Tibial artery (tissue), 4 donors: Measurements from ENCODE around the gene DPM3.

Experiments
- DNase-seq, 2 donors: peaks; one replicate each; pipeline ENCODE4 v3.0.0-alpha.2; 2019
- H3K27ac ChIP-seq, 2 donors: fragments of 200-600 bp; sonication (generic) in 1 of 2; 1 replicate in 1 of 2; 2 replicates in 1 of 2; pipeline ENCODE4 v1.5.1; 2018 to 2019; ENCODE audit warnings: mild to moderate bottlenecking in 1 of 2
- H3K27me3 ChIP-seq, 2 donors: fragments of 200-600 bp; sonication (generic) in 1 of 2; one replicate each; pipeline versions ENCODE4 v1.5.1 to v1.6.0; 2016 to 2019
- H3K36me3 ChIP-seq, 3 donors: fragments of 200-600 bp; sonication (generic) in 2 of 3; one replicate each; pipeline ENCODE4 v1.5.1; 2016 to 2019; ENCODE audit warnings: mild to moderate bottlenecking in 2 of 3
- H3K4me1 ChIP-seq, 4 donors: fragments of 200-600 bp; sonication (generic) in 2 of 4; 1 replicate in 3 of 4; 2 replicates in 1 of 4; pipeline ENCODE4 v1.5.1; 2016 to 2019
- H3K4me3 ChIP-seq, 2 donors: fragments of 200-600 bp; sonication (generic) in 1 of 2; 1 replicate in 1 of 2; 2 replicates in 1 of 2; pipeline ENCODE4 v1.5.1; 2018 to 2019; ENCODE audit warnings: mild to moderate bottlenecking in 2 of 2
- H3K9me3 ChIP-seq, 3 donors: fragments of 200-600 bp; sonication (generic) in 1 of 3; one replicate each; pipeline ENCODE4 v1.5.1; 2016 to 2019
- CTCF ChIP-seq, 2 experiments: fragments of 200-600 bp in 1 of 2; fragments of 450-650 bp in 1 of 2; IDR thresholded peaks; one replicate each; pipeline ENCODE4 v1.5.1; 2017 to 2019; ENCODE audit warnings: antibody characterized with exemption in 2 of 2, mild to moderate bottlenecking in 1 of 2, moderate library complexity in 1 of 2
- intact Hi-C: fragments of 100-400 bp; cut with DNase I; formaldehyde crosslinking; loops from one replicate; pipeline ENCODE4 v1.15.0; 2023; ENCODE audit warnings: low total_unique reads

DPM3 gene

DNA sequence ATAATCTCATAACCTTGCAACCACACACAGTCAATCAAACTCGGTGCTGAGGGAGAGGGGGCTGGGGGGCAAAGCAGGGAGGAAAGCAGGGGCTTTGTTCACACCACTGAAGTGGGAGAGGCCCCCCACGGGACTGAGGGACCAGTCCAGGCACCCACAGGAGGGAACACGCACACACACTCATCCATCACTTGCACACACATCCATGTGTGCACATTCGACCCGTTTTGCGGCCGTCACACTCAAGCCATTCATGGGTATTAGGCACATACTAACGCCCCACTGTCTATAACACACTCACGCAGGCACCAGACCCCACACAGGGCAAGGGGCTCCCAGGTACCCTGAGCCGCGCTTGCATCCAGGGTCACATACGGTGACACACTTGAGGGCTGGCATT, 47.7 kb downstream of the DPM3 start:
- no peak for DNase-seq
- Histone ChIP-seq H3K27me3 (peaks cover 0 to 4% of the 10 kb centered on the region in 2 donors), H3K9me3 (no peaks in the 10 kb centered on the region), H3K36me3 (no peaks in the 10 kb centered on the region), H3K4me1 (peaks cover 0 to 22% (median 14%) of the 10 kb centered on the region in 4 donors), H3K27ac (no peak overlapping the region), H3K4me3 (no peak overlapping the region)
- no peak for TF ChIP-seq CTCF (IDR thresholded peaks at IDR 0.05)
- intact Hi-C loops: loop anchor here (5.0 kb wide), 1 partner anchor 35 kb away; the partner anchor contains the start of gene EFNA1

- Histone ChIP-seq H3K27me3 (peaks cover 0 to 4% of the 10 kb centered on the region in 2 donors), H3K27ac (no peak overlapping the region), H3K4me3 (no peak overlapping the region), H3K9me3 (no peaks in the 10 kb centered on the region), H3K4me1 (peaks cover 0 to 22% (median 14%) of the 10 kb centered on the region in 4 donors), H3K36me3 (no peaks in the 10 kb centered on the region)
- no peak for TF ChIP-seq CTCF (IDR thresholded peaks at IDR 0.05)
- no peak for DNase-seq
- intact Hi-C loops: loop anchor here (5.0 kb wide), 1 partner anchor 35 kb away; the partner anchor contains the start of gene EFNA1
Observed at GRCh38 chr1:155092131-155092530, 48.2 kb downstream of the DPM3 start.

DNA sequence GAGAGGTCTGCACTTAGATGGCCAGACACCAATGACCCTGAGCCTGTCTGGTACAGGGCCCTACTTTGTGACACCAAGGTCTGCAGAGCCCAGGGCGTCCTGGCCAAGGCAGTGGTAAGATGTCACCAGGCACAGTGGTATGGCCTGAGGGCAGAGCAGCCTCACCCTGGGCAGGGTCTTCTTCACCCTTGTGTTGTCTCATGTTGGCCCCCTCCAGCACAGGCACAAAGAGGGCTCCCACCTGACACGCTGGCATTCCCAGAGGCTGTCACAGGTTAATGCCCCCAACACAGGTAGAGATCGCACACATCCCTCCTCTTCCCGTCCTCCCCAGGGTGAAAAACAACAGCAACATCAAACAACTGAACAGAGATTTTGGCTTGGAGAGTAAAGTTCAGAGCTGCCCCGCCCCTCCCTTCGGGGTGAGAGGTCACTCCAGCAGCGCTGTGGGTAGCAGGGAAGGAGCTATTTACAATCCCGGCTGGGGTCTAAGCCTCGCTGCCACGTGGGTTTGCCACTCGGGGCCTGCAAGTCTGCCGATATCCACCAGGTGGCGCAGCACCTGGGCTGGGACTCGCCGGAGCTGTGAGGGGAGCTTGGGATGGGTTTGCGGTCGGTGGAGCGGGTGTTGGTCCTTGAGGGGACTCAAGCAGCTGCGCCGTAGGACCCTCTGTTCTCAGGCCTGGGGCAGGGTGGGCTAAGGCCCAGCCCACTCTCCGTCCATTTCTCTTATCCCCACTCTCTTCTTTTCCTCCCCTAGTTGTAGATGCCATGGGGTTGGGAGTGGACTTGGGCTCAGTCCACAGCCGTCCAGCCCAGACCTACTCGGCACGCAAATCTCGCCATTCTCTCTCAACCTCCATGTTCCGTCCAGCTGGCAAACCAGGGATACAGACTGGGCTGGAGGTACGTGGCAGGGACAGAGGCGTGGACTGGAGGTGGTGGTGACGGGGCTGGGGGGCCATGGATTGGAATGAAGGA, 49.0 kb downstream of the DPM3 start:
- H3K4me1 ChIP-seq: peaks cover 0 to 24% (median 14%) of the 10 kb centered on the region in 4 donors
- intact Hi-C loops: loop anchor here (2.0 to 5.0 kb wide), 2 partner anchors 36 to 75 kb away; partner anchors contain the start of gene EFNA1
- TF ChIP-seq CTCF (IDR thresholded peaks at IDR 0.05): peak; percentile 93 to 99
- H3K27me3 ChIP-seq: peaks cover 0 to 4% of the 10 kb centered on the region in 2 donors
- no peaks in the 10 kb centered on the region for H3K36me3 ChIP-seq
- no peak overlapping the region for H3K4me3 ChIP-seq
- peak; percentile 64 to 82 for DNase-seq
- H3K9me3 ChIP-seq: no peaks in the 10 kb centered on the region
- H3K27ac ChIP-seq: no peak overlapping the region
